Erythroblast (primary cell): ENCODE measurements around the gene HERC4.

ENCODE experiments used
- GATA1 ChIP-seq: IDR thresholded peaks from 2 replicates; pipeline ENCODE4 v1.6.1; 2011; ENCODE audit warnings: low read depth, mild to moderate bottlenecking, control low read depth, low read length, moderate library complexity
- POLR2A ChIP-seq: IDR thresholded peaks from 2 replicates; pipeline ENCODE4 v1.6.1; 2011; ENCODE audit warnings: mild to moderate bottlenecking, low read length

GRCh38 chr10:67912331-67912946, 162.6 kb downstream of the HERC4 start:
- TF ChIP-seq POLR2A, result no peak
- no peak for TF ChIP-seq GATA1
